Activated CD8-positive, alpha-beta memory T cell treated with anti-CD3 and anti-CD28 coated beads, Interleukin-2, amount 50 U/mL, for 1 hour (primary cell): ENCODE data around the gene ELF4.

Experiments
- DNase-seq: peaks from one replicate; pipeline ENCODE4 v3.0.0-alpha.2; 2020; ENCODE audit errors: extremely low read depth

The ELF4 gene

DNA sequence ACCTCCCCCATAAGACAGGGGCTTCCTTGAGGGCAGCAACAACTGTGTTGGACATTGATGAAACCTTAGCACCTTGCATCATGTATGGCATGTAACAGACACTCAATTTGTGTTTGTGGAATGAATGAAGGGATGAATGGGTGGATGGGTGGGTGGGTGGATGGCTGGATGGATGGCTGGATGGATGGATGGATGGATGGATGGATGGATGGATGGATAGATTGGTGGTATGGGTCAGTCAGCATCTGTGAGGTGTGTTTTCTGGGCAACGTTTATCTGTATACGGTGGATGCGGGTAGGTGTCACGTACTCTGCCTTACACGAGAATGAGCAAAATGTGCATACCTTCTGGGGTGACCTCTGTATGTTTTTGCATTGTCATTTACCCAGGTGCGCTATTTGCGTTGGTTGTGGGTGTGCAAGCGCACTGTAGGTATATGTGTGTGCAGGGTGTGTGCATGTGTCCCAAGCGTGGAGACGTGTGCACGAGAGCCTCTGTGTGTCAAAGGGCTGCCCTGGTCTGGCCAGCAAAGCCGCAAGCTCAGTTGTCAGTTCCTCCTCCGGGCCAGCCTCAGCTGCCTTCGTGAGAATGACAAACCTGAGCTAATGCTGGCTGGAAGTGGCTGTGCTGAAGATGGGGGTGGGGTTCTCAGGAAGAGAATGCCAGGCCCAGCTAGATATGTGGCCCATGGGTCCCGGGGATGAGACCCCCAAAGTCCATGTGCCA lies 26.5 kb downstream of the ELF4 start:
- no peak for DNase-seq

DNA sequence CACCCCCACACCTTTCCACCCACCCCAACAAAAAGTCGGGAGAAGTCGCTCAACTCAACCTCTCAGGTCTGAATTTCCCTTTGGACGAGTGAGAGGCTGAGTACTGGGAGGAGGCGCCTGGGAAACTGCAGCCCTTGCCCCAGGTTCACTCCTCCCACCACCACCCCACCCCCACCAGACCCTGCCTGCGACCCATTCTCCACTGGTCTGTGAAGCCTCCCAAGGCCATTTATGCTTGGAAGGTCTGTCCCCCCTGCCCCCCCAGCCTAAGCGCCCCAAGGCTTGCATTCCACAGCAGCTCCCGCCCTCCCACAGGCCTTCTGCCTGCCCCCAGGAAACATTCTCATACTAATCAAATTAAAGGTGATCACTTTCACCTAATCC lies 27.2 kb downstream of the ELF4 start:
- no peak for DNase-seq

DNA sequence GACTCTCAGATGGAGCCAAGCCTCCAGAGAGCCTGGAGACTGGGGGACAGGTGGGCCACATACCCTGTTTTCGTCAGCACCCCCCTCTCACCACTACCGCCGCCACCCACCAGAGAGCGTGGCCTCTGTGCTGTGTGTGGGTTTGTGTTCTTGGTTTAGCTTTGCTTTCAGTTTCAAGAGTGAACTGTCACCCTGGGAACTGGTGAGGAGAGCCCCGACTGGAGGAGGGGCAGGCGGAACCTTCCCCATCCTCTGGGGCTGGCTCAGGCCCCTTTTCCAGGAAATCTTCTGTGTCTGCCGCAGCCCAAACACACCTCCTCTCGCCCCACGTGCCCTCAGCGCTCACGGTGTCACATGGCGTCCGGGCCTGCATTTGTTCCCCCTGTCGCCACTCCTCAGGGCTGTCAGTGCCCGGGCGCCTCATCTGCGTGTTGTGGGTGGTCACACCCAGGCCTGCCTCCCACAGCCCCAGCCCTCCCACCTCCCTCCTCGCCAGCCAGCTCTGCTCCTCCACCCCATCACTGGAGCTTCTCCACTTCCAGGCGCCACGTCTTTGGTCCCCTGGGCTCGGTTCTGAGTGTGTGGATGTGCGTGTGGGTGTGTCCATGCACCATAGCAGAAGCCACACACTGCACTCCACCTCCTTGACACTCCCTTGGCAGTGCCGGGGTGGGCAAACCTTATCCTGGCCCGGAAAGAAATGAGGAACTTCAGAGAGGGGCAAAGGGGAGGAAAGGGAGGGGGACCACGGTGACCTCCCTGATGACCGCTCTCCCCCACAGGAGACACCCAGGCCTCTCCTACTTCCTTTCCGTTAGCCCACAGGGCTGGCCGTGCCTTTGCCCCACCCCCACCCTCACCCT lies 27.8 kb downstream of the ELF4 start:
- peak; percentile 29 for DNase-seq

DNA sequence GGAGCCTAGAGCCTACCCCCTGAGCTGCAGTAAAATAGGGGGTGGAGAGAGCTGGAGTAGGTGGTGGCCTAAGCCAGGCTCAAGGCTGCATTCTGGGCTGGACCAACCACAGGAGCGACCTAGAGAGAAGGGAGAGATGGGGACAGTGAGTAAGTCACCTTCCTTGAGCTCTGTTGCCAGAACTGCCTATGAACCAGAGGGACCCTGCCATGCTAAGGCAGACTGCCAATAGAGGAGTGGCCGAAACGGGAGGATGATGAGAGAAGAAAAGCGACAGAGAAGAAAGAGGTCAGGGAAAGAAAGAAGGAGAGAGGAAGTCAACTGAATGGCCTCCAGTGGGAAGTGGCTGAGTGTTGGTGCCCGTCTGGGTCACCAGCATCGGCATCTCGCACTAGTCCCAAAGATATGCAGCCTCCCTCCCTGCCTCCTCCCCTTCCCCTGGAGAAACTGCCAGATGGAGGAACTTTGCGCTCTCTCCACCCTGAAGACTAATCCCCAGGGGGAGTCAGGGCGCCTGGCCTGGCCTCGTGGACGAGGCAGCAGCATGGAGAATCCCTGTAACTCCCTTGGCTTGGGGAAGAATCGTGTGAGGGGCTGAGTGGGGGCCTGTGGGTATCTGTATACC lies 28.8 kb downstream of the ELF4 start:
- DNase-seq, result no peak

DNA sequence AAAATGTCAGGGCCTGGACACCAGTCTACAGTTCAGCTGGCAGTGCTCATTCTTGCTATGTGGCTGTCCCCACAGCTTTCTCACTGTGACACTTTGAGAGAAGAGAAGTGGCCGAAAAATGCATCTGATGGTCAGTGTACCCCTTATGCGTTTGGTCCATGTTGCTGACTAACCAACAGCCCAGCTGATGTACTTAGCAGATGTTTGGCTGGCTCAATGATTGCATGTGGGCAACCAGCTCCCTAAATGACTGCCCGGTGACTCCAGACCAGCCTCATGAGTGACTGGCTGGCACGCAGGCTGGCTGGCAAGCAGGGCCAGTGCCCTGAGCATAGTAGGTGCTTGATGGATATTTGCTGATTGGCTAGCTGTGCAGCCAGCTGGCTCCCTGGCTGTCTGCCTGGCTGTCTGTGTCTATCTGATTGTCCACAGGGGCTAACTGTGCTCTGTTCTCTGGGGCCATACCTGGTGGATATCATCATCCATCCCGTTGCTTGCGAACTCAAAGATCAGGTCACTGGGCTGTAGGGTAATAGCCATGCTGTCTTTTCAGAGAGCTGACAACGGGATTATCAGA lies 29.4 kb downstream of the ELF4 start:
- DNase-seq, result no peak

DNA sequence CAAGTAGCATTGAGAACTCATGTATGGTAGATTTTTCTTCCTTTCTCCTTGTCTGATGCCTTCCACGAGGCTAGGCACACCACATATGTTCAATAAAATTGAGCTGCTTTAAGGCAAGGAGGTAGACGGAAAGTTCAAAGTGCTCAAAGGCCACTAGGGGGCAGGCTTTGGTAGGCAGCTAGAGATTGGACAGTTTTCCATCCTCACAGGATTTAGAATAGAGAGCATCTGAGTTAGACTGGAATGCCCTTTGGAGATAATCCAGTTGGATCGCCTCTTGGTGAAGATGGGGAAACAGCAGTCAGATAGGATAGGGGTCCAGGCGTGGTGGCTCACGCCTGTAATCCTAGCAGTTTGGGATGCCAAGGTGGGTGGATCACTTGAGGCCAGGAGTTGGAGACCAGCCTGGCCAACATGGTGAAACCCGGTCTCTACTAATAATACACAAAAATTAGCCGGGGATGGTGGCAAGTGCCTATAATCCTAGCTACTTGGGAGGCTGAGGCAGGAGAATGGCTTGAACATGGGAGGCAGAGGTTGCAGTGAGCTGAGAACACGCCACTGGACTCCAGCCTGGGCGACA lies 30.4 kb downstream of the ELF4 start:
- DNase-seq, result no peak

DNA sequence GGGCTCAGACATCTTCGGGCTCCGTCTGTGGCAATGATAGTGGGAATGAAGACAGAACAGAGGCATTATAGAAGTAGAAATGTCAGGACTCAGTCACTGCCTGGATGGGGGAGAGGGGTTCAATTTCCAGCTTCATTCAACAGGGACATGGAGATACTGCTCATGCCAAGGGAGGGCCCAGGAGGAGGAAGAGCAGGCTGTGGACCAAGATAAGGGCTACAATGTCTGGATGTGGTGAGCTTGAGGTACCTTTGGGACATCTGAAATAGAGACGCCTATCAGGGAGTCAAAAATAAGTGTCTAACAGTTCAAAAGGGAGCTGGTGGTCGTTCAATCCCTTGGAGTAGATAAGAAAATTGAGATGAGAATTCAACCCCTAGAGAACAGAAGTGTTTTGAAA lies 34.5 kb downstream of the ELF4 start:
- no peak for DNase-seq

DNA sequence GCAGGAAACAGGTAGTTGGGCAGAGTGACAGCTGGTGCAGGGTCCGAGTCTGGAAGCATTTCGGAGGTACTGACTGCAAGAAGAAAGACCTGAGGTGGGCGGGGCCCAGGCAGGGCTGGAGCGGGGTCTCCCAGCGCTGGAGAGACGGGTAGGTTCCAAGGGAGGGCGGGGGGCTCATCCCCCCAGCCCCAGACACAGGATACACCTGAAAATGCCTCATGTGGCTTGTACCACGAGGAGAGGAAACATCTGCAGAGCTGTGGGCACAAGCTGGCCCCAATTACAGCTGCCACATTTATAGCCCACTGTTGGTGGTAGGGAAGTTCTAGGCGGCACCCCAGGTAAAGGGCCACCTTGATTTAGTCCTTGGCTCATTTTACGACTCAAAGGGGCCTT lies 38.0 kb downstream of the ELF4 start:
- DNase-seq, result no peak

DNA sequence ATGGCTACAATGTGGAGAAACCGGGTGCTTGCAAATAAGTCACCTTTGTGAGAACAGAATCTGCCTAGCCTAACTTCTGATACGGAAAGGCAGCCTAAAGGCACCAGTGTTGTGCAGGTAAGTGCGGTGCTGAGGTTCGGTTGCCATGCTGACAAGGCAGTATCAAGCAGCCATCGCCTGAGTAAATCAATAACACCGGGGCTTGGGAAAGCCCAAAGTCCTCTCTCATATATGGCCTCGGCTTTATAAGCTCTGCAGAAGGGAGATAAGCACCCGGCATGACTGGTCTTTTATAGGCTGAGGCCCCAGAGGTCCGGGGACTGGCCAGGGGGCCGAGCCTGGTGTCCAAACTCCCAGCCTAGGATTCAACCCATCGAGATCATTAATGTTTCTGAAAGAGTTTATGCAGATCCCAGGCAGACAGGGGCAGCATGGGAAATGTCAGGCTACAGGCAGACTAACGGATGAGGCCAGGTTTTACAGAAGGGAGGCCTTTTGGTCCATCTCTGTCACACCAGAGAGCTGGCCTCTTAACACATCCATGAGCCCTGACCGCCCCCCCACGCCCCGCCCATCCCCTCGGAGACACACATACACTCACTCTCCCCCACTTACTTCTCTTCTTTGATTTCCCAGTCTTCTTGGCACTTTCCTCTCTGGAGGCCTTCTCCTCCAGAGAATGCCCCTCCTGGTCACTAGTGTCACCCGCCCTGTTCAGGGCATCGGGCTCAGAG lies 38.5 kb downstream of the ELF4 start:
- no peak for DNase-seq

DNA sequence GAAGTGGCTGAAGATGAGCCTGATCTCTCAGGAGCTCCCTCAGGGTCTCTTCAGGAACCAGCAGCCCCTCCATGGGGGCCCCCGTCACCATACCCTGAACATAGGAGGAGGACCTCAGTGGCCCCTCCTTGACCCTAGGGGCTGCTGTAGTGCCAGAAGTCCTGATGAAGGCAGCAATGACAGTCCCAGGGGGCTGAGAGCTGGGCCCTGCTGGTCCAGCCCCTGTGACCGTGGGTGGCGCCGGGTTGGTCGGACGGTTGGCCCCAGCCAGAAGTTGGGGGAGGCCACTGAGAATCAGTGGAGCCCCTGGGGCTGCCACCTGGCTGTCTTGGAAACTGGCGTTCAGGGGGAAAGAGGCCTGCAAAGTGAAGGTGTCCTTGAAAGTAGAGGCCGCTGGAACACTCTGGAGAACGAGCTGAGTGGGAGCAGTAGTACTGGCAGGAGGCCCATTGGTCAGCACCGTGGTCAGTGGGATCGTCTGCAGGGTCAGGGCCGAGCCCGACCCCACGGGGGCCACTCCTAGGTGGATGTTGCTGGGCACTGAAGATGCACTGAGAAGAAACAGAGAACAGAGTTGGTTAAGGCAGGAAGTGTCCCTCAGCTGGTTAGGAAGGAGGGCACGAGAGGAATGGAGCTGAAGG lies 43.2 kb downstream of the ELF4 start:
- no peak for DNase-seq

DNA sequence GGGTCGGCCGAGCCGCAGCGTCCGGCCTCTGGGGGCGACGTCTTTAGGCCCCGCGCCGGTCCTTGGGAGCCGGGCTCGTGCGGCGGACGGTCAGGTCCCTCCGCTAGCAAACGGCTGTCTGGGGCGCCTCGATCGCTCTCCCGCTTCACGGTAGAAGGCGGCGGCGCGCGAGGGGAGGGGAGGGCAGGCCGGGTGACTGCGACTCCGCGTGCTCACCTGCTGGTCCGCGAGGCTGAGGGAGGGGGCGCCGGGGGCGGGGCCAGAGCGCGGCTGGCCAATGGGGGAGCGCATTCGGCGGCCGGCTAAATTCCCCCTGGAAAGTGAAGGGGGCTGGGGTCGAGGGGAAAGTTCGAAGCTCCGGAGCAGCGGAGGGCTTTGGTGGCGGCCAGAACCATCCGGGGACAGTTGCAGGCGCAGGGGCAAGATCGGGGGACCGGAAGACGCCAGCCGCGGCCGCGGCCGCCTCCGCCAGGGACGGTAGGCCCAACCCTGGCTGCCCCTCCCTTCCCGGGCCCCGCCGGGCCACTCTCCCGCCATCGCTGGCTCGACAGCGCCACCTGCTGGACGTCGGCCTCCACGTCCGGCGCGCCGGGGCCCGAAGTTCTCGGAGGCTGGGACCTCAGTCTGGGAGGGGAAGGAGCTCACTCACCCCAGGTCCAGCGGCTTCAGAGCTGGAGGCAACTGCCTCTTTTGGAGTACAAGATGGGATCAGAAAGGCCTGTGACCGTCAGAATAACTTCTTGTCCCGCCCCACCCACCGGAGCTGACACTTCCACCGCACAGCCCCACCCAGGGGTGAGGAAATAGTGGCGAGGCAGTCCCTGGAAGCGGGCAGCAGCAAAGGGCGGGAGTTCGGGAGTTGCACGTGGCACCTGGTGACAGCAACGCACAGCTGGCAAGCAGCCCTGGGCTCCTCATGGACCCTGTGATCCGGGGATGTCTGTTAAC lies 49.9 kb downstream of the ELF4 start:
- DNase-seq, result peak; percentile 29

DNA sequence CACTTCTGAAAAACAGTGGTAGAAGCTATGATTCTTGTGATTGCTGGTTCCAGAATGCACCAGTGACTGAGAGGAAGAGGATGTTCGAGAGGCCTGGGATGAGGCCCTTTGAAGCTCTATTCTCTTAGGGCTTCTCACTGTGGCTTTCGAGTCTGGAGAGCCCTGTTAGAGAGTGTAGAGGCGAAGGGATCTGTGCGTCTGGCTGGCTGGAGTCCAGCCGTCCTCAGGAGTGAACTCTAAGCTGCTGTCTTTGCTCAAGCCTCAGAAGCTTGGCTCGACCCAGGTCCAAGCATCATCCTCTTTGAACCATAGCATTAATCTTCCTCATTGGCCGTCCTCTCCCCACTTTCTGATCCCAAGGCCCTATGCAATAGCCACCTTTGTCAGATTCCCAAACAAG lies 51.6 kb downstream of the ELF4 start:
- DNase-seq, result no peak

DNA sequence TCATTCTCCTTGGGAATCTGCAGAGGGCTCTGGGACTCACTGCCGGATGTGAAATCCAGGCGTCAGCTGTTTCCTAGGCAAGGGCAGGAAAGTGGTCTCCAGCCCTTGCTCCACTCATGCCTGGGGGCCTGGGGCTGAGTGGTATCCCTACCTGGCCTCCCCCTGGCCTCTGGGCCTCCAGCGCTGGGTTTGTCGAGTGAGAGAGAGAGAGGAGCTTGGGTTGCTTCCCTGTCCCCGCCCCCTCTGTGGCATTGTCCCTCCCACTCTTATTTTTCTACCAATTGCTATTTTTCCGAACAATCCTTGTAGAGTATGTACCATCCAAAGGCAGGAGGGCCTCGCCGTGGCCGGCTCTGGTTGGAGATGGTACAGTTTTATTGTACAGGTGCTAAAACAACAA lies 53.1 kb downstream of the ELF4 start:
- no peak for DNase-seq

DNA sequence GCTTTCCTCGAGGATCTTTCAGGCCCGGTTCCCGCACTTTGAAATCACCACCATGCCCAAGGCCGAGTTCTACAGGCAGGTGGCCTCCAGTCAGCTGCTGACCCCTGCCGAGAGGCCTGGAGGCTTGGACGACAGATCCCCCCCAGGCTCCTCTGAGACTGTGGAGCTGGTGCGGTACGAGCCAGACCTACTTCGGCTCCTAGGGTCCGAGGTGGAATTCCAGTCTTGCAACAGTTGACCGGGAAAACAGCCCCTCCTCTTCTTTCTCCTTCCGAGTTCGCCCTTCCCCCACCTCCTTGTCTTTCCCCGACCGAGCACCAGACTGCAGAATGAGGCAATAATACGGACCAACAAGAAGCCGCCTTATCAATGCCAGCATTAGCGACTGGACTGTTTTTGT lies 54.4 kb downstream of the ELF4 start:
- no peak for DNase-seq

DNA sequence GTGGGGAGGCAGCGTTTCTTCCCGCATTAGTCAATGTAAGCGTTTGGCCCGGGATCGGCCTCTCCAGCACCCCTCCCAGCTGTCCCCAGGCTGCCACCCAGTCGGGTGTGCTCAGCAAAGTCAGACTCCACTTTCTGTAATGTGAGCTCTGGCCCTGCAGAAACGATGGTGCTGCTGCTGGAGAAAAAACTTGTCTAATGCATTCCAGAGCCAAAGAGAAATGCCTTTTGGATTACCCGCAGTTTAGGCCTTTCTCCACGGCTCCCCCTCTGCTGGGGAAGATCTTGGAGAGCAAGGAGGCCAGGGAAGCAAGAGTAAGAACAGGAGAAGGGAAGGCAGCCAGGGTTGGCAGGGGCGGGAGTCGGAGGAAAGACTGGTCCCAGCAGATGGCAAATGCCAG lies 55.2 kb downstream of the ELF4 start:
- DNase-seq, result no peak

DNA sequence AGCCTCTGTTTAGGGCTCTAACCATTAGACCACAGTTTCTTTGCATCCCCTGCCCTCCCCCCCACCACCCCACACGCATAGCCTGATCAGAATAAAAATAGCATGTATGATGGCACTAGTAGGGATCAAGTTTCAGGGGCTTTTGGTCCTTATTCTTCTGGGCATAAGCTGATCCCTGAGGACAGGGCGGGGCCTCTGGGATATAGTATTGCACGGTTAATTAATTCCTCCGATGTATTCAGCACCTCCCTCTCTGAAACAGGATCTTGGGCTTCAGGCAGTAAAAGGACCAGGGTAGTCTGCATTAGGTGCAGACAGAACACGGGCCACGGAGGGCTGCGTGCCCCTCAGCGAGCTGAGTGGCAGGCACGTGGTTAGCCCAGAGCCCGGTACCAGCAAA lies 57.1 kb downstream of the ELF4 start:
- DNase-seq, result no peak

DNA sequence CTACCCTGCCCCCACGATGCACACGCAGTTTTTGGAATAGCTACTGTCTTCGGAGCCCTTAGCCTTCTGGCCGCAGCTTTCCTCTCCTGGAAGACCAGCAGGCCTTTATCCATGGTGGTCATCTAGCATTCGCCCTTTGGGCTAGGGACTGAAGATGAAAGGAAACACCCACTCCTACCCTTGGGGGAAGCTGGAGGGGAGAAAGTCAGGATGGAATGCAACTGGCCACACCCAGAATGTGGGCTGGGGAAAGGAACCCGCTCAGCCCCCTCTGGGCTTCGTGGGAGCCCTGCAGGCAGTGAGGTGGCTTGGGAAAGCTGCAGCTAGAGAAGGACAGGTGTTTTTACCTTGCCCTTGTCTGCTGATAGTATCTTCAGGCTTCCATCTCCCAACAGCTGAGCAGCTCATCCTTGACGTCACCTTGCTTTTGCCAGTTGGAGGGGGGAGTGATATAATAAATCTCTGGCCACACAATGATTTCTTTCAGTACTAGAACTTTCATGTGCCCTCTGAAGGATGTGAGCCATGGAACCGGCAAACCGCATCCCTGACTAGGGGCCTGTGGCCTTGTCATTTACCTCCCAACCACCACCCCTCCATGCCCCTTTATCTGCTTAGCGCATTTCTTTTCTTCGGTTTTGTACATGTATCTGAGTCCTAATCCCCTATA lies 59.0 kb downstream of the ELF4 start:
- no peak for DNase-seq

DNA sequence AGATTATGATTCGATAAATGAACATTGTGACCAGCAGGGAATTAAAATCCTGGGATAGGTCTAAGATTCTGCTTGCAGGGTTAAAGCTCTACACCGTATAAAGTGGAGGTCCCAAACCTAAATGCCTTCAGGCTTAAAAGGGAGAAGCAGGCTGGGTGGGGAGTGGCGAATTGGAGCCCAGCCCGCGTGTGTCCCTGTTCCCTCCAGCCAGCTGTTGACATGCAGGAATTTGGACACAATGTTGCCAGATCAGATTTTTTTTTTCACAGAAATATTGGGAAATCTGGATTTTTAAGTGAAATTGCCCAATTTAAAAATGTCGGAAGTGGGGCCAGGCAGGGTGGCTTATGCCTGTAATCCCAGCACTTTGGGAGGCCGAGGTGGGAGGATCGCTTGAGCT lies 60.5 kb downstream of the ELF4 start:
- no peak for DNase-seq

DNA sequence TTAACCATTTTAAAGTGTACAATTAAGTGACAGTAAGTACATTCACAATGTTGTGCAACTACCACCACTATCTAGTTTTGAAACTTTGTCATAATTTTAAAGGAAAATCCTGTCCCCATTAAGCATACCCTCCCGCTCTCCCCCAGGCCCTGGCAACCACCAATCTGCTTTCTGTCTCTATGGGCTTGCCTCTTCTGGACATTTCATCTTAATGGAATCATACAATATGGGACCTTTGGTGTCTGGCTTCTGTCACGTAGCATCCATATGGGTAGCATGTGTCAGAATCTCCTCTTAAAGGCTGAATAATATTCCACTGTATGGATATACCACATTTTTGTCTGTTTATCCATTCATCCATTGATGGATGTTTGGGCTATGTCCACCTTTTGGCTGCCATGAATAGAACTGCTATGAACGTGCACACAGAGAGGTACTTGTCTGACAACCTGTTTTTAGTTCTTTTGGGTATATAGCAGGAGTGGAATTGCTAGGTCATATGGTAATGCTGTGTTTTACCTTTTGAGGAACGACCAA lies 61.5 kb downstream of the ELF4 start:
- DNase-seq, result no peak
